HG03469 (cell line): ENCODE results near the gene CNGB1.
"Not testable (repeated sequence)": the region's sequence is repeated elsewhere in the genome, so short reads cannot be mapped to it uniquely, and the experiment has no call there.

Experiments used
- ATAC-seq: cut with Tn5 transposase; IDR thresholded peaks from one replicate; pipeline ENCODE4 v1.9.1; 2021; ENCODE audit warnings: mild to moderate bottlenecking, moderate library complexity, moderate number of reproducible peaks; ENCODE audit not compliant: unreplicated experiment

CNGB1 gene

DNA sequence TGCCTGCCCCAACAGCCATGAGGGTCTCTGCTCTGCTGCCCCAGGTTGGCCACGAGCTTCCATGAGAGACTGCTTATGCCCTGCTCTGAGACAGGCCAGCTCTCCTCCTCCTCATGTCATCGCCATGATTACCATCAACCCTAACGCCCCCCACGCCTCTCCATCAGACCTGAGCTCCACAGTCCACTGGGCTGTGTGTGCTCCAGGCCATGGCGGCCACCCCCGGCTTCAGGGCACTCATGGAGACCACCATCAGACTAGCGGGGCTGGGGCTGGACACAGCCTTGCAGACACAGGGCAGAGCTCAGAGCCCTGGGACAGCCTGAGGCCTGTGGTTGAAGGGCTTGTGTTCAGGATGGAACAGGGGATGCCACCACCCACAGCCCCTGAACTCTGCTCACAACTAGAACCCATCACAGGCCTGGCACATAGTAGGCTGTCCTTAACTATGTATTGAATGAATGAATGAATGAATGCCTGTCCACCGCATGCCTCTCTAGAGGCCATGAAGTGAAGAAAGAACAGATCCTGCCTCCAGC is 14.6 kb downstream of the CNGB1 start:
- no peak for ATAC-seq

DNA sequence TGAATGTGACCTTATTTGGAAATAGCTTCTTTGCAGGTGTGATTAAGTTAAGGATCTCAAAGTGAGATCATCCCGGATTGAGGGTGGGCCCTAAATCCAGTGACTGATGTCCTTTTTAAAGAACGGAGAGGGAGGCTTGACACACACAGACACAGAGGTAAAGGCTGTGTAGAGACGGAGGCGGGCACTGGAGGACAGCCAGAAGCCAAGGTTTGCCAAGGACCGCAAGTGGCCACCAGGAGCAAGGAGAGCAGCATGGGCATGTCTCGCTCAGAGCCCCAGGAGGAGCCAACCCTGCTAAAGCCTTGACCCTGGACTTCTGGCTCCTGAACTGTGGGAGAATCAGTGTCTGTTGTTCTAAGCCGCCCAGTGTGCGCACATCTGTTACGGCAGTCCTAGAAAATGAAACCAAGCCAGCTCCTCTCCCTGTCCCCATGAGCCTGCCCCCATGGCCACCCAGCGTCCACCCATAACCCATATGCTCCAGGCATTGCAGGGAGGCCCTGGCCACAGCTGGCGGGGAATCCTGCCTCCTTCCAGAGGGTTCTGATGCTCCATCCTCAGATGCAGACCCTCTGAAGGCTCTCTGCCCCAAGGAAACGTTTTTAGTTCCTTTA is 15.2 kb downstream of the CNGB1 start:
- ATAC-seq: no peak

DNA sequence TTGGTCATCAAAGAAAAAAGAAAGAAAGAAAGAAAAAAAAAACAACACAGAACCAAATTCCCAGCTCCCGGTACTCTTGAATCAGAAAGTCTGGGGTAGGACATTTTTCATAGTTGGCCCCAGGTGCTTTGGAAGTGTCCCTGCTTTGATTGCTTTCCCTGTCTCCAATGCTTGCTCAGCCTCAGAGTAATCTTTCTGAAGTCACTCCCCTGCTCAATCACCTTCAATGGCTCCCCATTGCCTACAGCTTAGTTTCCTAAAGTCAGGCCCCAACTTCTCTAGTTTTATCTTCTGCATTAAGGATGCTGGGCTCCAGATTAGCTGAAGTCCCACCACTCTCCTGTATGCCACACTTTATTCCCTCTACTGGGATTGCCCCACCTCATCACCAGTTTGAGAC is 17.1 kb downstream of the CNGB1 start:
- ATAC-seq: no peak

DNA sequence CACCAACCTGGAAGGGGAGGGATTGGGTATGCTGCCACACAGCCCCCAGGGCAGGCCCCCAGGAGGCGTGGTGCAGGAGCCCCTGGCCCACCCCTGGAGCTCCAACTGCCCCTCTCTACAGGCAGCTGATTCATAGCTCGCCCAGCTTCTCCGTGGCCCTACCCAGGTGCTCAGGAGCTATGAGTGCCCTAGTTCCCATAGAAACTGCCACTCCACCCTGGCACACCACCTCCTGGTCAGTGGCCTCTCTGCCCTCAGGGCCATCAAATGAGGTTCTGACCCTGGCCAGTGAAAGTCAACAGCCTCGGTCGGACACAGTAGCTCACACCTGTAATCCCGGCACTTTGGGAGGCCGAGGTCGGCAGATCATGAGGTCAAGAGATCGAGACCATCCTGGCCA is 18.0 kb downstream of the CNGB1 start:
- ATAC-seq: no peak

GRCh38 chr16:57951204-57951960 is 19.5 kb downstream of the CNGB1 start:
- no peak for ATAC-seq

GRCh38 chr16:57950382-57950781 is 20.5 kb downstream of the CNGB1 start:
- no peak for ATAC-seq

DNA sequence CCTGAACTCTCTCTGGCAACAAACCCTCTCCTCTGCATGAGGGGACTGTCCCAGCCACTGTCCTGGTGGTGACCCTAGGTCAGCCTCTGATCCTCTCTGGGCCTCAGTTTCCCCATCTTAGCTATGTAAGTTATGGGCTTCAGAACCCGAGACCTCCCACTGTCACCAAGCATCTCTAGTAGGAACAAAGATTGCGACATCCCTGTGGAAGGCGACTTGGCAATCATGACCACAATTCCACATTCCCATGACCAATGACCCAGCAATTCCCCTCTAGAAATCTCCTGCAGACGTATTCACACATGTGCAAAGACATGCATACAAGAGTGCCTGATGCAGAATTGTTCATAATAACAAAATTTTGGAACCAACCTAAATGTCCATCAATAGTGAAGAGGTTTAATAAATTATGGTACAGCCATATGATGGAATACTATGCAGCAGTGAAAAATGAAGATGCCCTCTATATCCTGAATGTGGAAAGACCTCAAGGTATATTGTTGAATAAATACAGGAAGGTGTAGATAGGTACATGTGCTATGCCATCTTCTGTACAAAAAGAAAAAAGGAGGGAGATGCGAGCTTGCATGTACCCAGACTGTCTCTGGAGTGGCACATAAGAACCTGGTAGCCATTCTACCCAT is 21.2 kb downstream of the CNGB1 start:
- no peak for ATAC-seq

- no peak for ATAC-seq
These were observed 21.9 kb downstream of the CNGB1 start for GRCh38 chr16:57949013-57949412.

DNA sequence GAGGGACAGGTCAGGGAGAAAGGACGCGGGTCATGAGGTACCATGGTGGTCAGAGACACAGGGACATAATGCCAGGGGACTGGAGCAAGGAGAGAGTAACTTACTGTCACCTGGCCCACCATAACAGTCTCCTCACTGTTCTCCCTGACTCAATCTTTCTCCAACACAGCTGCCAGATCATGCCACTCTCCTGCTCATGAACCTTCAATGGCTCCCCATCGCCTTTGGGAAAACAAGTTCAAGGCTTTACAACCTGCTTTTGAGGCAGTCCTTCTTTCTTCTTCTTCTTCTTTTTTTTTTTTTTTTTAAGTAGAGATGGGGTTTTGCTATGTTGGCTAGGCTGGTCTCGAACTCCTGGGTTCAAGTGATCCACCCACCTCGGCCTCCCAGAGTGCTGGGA is 22.9 kb downstream of the CNGB1 start:
- ATAC-seq: no peak

DNA sequence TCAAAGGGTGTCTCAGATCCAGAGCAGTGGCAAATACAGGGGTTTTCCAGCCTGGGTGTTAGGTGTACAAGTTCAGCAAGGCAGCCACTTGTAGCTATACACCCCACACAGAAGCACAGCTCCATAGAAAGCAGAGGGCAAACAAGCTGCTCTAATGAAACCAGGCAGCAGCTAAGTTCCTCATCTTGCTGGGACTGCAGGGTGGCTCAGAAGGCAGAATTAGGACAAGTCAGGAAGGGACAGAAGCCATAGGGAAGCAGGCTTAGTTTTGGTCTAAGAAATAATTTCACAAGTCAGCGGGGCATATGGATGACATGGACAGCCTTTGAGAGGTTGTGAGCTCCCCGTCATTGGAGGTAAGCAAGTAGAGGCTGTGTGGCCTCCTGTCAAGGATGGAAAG is 23.7 kb downstream of the CNGB1 start:
- ATAC-seq: no peak

- no peak for ATAC-seq
These were observed 24.6 kb downstream of the CNGB1 start for GRCh38 chr16:57946181-57946801.

DNA sequence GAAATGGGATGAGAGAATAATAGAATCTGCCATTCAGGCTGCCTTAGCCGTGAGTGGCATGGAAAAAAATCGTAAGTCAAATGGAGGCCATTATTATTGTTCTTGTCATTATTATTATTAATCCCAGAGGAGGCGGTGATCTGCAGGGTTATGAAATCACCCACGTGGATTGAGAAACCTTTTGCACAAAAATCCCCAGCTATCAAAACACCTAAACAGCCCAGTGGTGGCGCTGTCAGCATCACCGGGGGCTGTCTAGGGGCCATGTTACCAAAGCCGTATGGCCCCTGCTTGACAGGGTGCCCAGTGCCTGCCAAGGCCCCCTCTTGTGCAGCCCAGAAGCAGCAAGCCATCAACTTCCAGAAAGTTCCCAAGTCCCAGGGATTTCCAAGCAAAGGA is 25.2 kb downstream of the CNGB1 start:
- ATAC-seq: no peak

DNA sequence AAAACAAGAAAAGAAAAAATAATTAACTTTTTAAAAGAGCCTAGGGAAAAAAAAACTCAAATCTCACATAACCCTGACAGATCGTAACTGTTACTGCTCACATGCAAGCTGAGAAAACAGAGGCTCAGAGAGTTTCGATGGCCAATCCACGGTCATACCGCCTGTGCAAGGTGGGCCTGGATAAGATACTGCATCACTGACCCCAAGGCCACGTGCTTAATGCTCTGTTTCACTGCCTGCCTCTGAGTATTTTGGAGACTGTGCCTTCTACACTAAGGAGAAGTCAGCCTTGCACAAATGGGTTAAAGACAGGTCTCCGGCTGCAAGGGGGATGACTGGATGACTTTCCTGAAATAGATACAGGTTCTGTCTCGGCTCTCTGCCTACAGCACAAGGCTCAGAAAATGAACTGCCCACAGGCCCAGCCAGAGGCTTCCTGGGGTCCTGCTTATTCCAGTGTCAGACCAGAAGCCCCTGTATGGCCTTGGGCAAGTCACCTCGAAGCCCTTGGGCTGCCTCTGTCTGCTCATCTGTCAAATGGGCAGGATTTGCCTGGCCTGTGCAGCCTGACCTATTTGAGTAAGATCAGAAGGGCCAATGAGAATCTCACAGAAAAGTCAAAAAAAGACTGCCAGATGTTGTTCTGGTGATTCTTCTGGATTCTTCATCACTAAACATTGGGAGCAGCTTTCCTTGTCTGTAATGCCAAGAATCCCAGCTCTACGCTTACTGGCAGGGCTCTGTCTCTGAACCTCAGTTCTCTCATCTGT is 25.8 kb downstream of the CNGB1 start:
- no peak for ATAC-seq

DNA sequence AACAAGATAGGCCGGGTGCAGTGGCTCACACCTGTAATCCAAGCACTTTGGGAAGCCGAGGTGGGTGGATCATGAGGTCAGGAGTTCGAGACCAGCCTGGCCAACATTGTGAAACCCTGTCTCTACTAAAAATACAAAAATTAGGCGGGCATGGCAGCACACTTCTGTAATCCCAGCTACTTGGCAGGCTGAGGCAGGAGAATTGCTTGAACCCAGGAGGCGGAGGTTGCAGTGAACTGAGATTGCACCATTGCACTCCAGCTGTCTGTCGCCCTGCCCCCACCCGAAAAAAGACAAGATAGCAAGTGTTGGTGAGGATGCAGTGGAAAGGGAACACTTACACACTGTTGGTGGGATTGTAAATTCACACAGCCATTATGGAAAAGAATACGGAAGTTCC is 27.5 kb downstream of the CNGB1 start:
- ATAC-seq: not testable (repeated sequence)

DNA sequence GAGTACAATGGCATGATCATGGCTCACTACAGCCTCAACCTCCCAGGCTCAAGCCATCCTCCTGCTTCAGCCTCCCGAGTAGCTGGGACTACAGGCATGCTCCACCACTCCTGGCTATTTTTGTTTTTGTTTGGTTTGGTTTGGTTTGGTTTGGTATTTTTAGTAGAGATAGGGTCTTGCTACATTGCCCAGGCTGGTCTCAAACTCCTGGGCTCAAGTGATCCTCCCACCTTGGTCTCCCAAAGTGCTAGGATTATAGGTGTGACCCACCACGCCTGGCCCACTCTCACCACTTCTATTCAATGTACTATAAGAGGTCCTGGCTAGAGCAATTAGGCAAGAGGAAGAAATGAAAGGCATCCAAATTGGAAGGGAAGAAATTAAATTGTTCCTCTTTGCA is 29.0 kb downstream of the CNGB1 start:
- ATAC-seq: not testable (repeated sequence)

GRCh38 chr16:57941016-57941664 is 29.8 kb downstream of the CNGB1 start:
- no peak for ATAC-seq

DNA sequence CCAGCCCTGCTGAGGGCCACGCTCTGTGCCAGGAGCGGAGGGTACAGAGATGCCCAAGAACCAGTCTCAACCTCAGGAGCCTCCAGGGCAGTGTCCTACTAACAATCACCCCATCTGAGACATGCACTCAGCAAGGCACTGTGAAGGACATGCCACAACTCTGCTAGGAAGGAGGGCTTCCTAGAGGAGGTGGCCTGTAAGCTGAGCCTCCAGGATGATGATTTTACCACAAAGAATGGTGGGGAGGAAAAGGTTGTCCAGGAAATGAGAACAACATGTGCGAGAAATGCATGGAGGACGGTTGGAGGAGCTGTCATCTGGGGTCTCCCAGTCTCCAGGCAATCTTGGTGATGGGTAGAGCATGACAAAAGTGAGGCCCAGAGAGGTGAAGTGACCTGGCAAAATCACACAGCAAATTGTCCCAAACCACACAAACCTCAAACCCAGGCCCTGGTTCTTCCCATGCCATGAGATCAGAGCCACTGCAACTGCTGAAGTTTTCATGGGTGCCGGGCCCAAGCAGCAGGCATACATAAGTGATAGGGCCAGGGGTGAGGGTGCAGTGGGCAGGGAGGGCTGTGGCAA is 30.5 kb downstream of the CNGB1 start:
- ATAC-seq: no peak

DNA sequence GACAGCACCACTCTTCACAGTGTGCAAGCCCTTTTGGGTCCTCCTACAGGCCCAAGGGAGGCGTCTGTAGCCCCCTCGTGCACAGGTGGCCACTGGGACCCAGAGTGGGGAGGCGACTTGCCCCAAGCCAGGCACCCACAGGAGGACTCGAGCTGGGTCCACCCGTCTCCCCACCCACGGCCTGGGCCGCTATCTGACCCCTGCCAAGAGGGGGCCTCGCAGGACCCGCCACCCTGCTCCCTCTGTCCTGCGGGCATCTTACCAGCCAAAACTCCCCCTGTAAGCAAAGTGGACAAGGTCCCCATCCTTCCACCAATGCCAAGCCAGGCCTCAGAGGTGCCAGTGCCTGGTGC is 31.1 kb downstream of the CNGB1 start:
- no peak for ATAC-seq

- ATAC-seq: no peak
These were observed 31.7 kb downstream of the CNGB1 start for GRCh38 chr16:57938936-57939871.
